ENCODE results near the gene SLC45A2.

- TF ChIP-seq CHD7 (IDR thresholded peaks at IDR 0.05; ENCODE audit: insufficient replicate concordance, low read length) (no peak), CTCF (IDR thresholded peaks at IDR 0.05; ENCODE audit: control extremely low read depth in 1 of 3, insufficient read depth in 1 of 3, low read depth in 1 of 3, low read length in 3 of 3) (no peak), BRCA1 (IDR thresholded peaks at IDR 0.05; ENCODE audit: low read depth, low read length) (no peak), MAX (IDR thresholded peaks at IDR 0.05) (no peak), POLR2A (IDR thresholded peaks at IDR 0.05; ENCODE audit: control extremely low read depth in 1 of 2, low read depth in 2 of 2, low read length in 2 of 2) (no peak), RFX5 (IDR thresholded peaks at IDR 0.05; ENCODE audit: borderline replicate concordance, low read depth, low read length) (no peak), EP300 (IDR thresholded peaks at IDR 0.05; ENCODE audit: borderline replicate concordance in 1 of 2, low read depth in 2 of 2, low read length in 2 of 2) (no peak), EZH2 (IDR thresholded peaks at IDR 0.05; ENCODE audit: low read depth, low read length, severe bottlenecking) (no peak), CREB1 (IDR thresholded peaks at IDR 0.05) (no peak), RAD21 (IDR thresholded peaks at IDR 0.05 in 1 of 2, conservative IDR thresholded peaks at IDR 0.05 in 1 of 2; ENCODE audit: low read depth in 2 of 2, low read length in 2 of 2) (no peak)
Measured at GRCh38 chr5:34031117-34031516, 46.6 kb upstream of the SLC45A2 start.
